ENCODE results near the gene SLC22A5.

Gene SLC22A5

GRCh38 chr5:132369474-132370180 is at the start of gene SLC22A5:
Gene SLC22A5 (plus strand): TSS chr5:132369710. CDS start chr5:132369973, 263 bp downstream.
- Mint-ChIP-seq H3K9me3 (no peaks in the 10 kb centered on the region), H3K4me1 (peaks cover 31% of the 10 kb centered on the region), H3K27me3 (no peaks in the 10 kb centered on the region), H3K4me3 (peak within 1 kb of the TSS; percentile 78 to 90), H3K27ac (peak within 1 kb of the TSS; percentile 94 to 96)
- ATAC-seq (peak; percentile 95), DNase-seq (peak; percentile 81)

- H3K4me3 Mint-ChIP-seq, result no peak overlapping the region
- no peaks in the 10 kb centered on the region for H3K27me3 Mint-ChIP-seq
- no peak for ATAC-seq
- H3K4me1 Mint-ChIP-seq, result no peaks in the 10 kb centered on the region
- DNase-seq, result no peak
- no peaks in the 10 kb centered on the region for H3K9me3 Mint-ChIP-seq
- no peak overlapping the region for H3K27ac Mint-ChIP-seq
These were observed 49.5 kb upstream of the SLC22A5 start for GRCh38 chr5:132319975-132320374.

- ATAC-seq (no peak), DNase-seq (no peak)
- Mint-ChIP-seq H3K4me3 (no peak overlapping the region), H3K27me3 (no peaks in the 10 kb centered on the region), H3K9me3 (no peaks in the 10 kb centered on the region), H3K4me1 (no peaks in the 10 kb centered on the region), H3K27ac (no peak overlapping the region)
These were observed 48.3 kb upstream of the SLC22A5 start for GRCh38 chr5:132321109-132321721.

GRCh38 chr5:132322266-132322665 is 47.2 kb upstream of the SLC22A5 start:
- DNase-seq, result no peak
- no peak overlapping the region for H3K27ac Mint-ChIP-seq

GRCh38 chr5:132323202-132323601 is 46.3 kb upstream of the SLC22A5 start:
- no peak overlapping the region for H3K4me3 Mint-ChIP-seq
- no peak for ATAC-seq

More at GRCh38 chr5:132322266-132322665, 47.2 kb upstream of the SLC22A5 start:
- Mint-ChIP-seq H3K9me3 (no peaks in the 10 kb centered on the region), H3K4me1 (no peaks in the 10 kb centered on the region), H3K27me3 (no peaks in the 10 kb centered on the region), H3K4me3 (no peak overlapping the region)
- no peak for ATAC-seq

GRCh38 chr5:132325691-132326090 is 43.8 kb upstream of the SLC22A5 start:
- H3K9me3 Mint-ChIP-seq, result no peaks in the 10 kb centered on the region
- no peak for ATAC-seq
- H3K27ac Mint-ChIP-seq, result no peak overlapping the region
- H3K27me3 Mint-ChIP-seq, result no peaks in the 10 kb centered on the region
- H3K4me1 Mint-ChIP-seq, result no peaks in the 10 kb centered on the region
- no peak overlapping the region for H3K4me3 Mint-ChIP-seq
- DNase-seq, result no peak

More at GRCh38 chr5:132323202-132323601, 46.3 kb upstream of the SLC22A5 start:
- Mint-ChIP-seq H3K4me1 (no peaks in the 10 kb centered on the region), H3K27me3 (no peaks in the 10 kb centered on the region), H3K9me3 (no peaks in the 10 kb centered on the region), H3K27ac (no peak overlapping the region)
- DNase-seq, result no peak

GRCh38 chr5:132327252-132327955 is 42.1 kb upstream of the SLC22A5 start:
- H3K4me3 Mint-ChIP-seq, result no peak overlapping the region
- no peak for DNase-seq
- H3K4me1 Mint-ChIP-seq, result no peaks in the 10 kb centered on the region
- no peaks in the 10 kb centered on the region for H3K27me3 Mint-ChIP-seq
- no peak for ATAC-seq
- H3K9me3 Mint-ChIP-seq, result no peaks in the 10 kb centered on the region
- H3K27ac Mint-ChIP-seq, result no peak overlapping the region

GRCh38 chr5:132334812-132335211 is 34.7 kb upstream of the SLC22A5 start:
- no peaks in the 10 kb centered on the region for H3K27me3 Mint-ChIP-seq
- no peaks in the 10 kb centered on the region for H3K9me3 Mint-ChIP-seq
- no peaks in the 10 kb centered on the region for H3K4me1 Mint-ChIP-seq
- no peak overlapping the region for H3K4me3 Mint-ChIP-seq
- DNase-seq (no peak), ATAC-seq (peak; percentile 81)
- peak overlapping the region in 1 of 2 donors; percentile 21 for H3K27ac Mint-ChIP-seq

- no peak for ATAC-seq
- no peak overlapping the region for H3K27ac Mint-ChIP-seq
- DNase-seq, result no peak
- H3K9me3 Mint-ChIP-seq, result no peaks in the 10 kb centered on the region
- no peaks in the 10 kb centered on the region for H3K27me3 Mint-ChIP-seq
- H3K4me1 Mint-ChIP-seq, result no peaks in the 10 kb centered on the region
- H3K4me3 Mint-ChIP-seq, result no peak overlapping the region
These were observed 34.1 kb upstream of the SLC22A5 start for GRCh38 chr5:132335402-132335801.

- Mint-ChIP-seq H3K27ac (no peak overlapping the region), H3K4me1 (no peaks in the 10 kb centered on the region)
These were observed 30.0 kb upstream of the SLC22A5 start for GRCh38 chr5:132339502-132339901.

GRCh38 chr5:132342291-132343180 is 27.0 kb upstream of the SLC22A5 start:
- ATAC-seq, result no peak
- Mint-ChIP-seq H3K27me3 (no peaks in the 10 kb centered on the region), H3K4me3 (no peak overlapping the region), H3K27ac (no peak overlapping the region), H3K9me3 (peaks cover 0 to 5% of the 10 kb centered on the region in 2 donors), H3K4me1 (no peaks in the 10 kb centered on the region)
- no peak for DNase-seq

More at GRCh38 chr5:132339502-132339901, 30.0 kb upstream of the SLC22A5 start:
- Mint-ChIP-seq H3K4me3 (no peak overlapping the region), H3K9me3 (no peaks in the 10 kb centered on the region), H3K27me3 (no peaks in the 10 kb centered on the region)
- ATAC-seq (no peak), DNase-seq (no peak)

- Mint-ChIP-seq H3K4me1 (no peaks in the 10 kb centered on the region), H3K4me3 (no peak overlapping the region), H3K27ac (no peak overlapping the region), H3K27me3 (no peaks in the 10 kb centered on the region), H3K9me3 (peaks cover 0 to 5% of the 10 kb centered on the region in 2 donors)
- DNase-seq (no peak), ATAC-seq (no peak)
These were observed 24.6 kb upstream of the SLC22A5 start for GRCh38 chr5:132344775-132345514.

- H3K27ac Mint-ChIP-seq, result no peak overlapping the region
- H3K4me3 Mint-ChIP-seq, result no peak overlapping the region
- no peak for ATAC-seq
- no peaks in the 10 kb centered on the region for H3K27me3 Mint-ChIP-seq
- no peaks in the 10 kb centered on the region for H3K9me3 Mint-ChIP-seq
- no peak for DNase-seq
- no peaks in the 10 kb centered on the region for H3K4me1 Mint-ChIP-seq
These were observed 16.0 kb upstream of the SLC22A5 start for GRCh38 chr5:132353486-132353995.

GRCh38 chr5:132354381-132355139 is 14.9 kb upstream of the SLC22A5 start:
- Mint-ChIP-seq H3K27me3 (no peaks in the 10 kb centered on the region), H3K4me3 (no peak overlapping the region), H3K4me1 (no peaks in the 10 kb centered on the region), H3K9me3 (no peaks in the 10 kb centered on the region), H3K27ac (no peak overlapping the region)
- DNase-seq (no peak), ATAC-seq (no peak)

All from stimulated activated naive CD8-positive, alpha-beta T cell treated with anti-CD3 and anti-CD28 coated beads, Interleukin-15, amount 100 ng/mL, for 72 hours (primary cell).